A673 (cell line): Measurements from ENCODE around the gene PRAC1.

Experiments used
- CTCF ChIP-seq: fragments of 300-800, 200-600 bp; sonication (generic); conservative IDR thresholded peaks from 2 replicates; pipeline ENCODE4 v1.5.1; 2017; ENCODE audit warnings: low read depth, mild to moderate bottlenecking, antibody characterized with exemption, low read length, moderate library complexity, mixed read lengths
- EZH2 ChIP-seq: fragments of 200-600 bp; sonication (generic); IDR thresholded peaks from 2 replicates; pipeline ENCODE4 v1.6.1; 2017; ENCODE audit warnings: borderline replicate concordance, low read depth, mild to moderate bottlenecking, mixed read lengths, antibody characterized with exemption, low read length; ENCODE audit not compliant: poor library complexity, severe bottlenecking

GRCh38 chr17:48751733-48752398 lies 29.5 kb upstream of the PRAC1 start:
- TF ChIP-seq EZH2, result no peak
- TF ChIP-seq CTCF, result no peak
